ENCODE measurements around the gene OR6C3.

- TF ChIP-seq ARNT (IDR thresholded peaks at IDR 0.05) = no peak
- no peak for TF ChIP-seq FOXK2 (IDR thresholded peaks at IDR 0.05)
- no peak for TF ChIP-seq NFRKB (IDR thresholded peaks at IDR 0.05)
- TF ChIP-seq FOXM1 (IDR thresholded peaks at IDR 0.05; ENCODE audit: borderline replicate concordance) = no peak
- no peak for TF ChIP-seq CTBP1 (IDR thresholded peaks at IDR 0.05; ENCODE audit: borderline replicate concordance)
Measured at GRCh38 chr12:55330446-55330845, at the start of gene OR6C3.
